Breast epithelium (tissue), 3 donors: ENCODE data around the gene TPGS2.

Source experiments
- CTCF ChIP-seq, 3 donors: fragments of 450-650 bp; IDR thresholded peaks; one replicate each; pipeline ENCODE4 v1.5.1; 2016 to 2017; ENCODE audit warnings: antibody characterized with exemption in 3 of 3, mild to moderate bottlenecking in 3 of 3, moderate library complexity in 3 of 3
- POLR2A ChIP-seq: fragments of 450-650 bp; IDR thresholded peaks from one replicate; pipeline ENCODE4 v1.6.1; 2016; ENCODE audit warnings: antibody characterized with exemption, mild to moderate bottlenecking, moderate library complexity
- POLR2AphosphoS5 ChIP-seq, 3 donors: sonication (generic); formaldehyde crosslinking; IDR thresholded peaks; one replicate each; pipeline ENCODE4 v1.6.1; 2017; ENCODE audit warnings: antibody characterized with exemption in 3 of 3

GRCh38 chr18:36862182-36862581, 33.4 kb upstream of the TPGS2 start:
- no peak for TF ChIP-seq CTCF (IDR thresholded peaks at IDR 0.05)
- TF ChIP-seq POLR2AphosphoS5 (IDR thresholded peaks at IDR 0.05), result no peak
- TF ChIP-seq POLR2A, result no peak
